ENCODE data around the gene NCAPH2.

The NCAPH2 gene

GRCh38 chr22:50529897-50530579 is 22.0 kb downstream of the NCAPH2 start, which contains the start of gene TYMP:
TSS of gene TYMP (minus strand) at chr22:50530012. CDS start at chr22:50529709, 303 bp downstream.
- CTCF ChIA-PET = interaction anchor here (0.7 to 6.7 kb wide), 3 partner anchors 15 to 33 kb away, joined by 3 to 136 read pairs (median 3); partner anchors contain the start of genes KLHDC7B and SYCE3
- TF ChIP-seq CTCF (IDR thresholded peaks at IDR 0.05; ENCODE audit: control extremely low read depth, extremely low read depth, low read depth, missing control alignments) = no peak
- POLR2A ChIA-PET = interaction anchor here (0.9 kb wide), 1 partner anchor 9 kb away, joined by 4 read pairs; no protein-coding TSS in a partner anchor
- DNase-seq (ENCODE audit: extremely low spot score) = peak; percentile 85

GRCh38 chr22:50530580-50530876 is 22.5 kb downstream of the NCAPH2 start:
- no peak for DNase-seq (ENCODE audit: extremely low spot score)
- ChIA-PET CTCF (no interaction called here), POLR2A (interaction anchor here (0.5 kb wide), 1 partner anchor 30 kb away, joined by 3 read pairs; no protein-coding TSS in a partner anchor)
- no peak for TF ChIP-seq CTCF (IDR thresholded peaks at IDR 0.05; ENCODE audit: control extremely low read depth, extremely low read depth, low read depth, missing control alignments)

- ChIA-PET CTCF (no interaction called here), POLR2A (interaction anchor here (0.5 to 1.5 kb wide), 3 partner anchors 10 to 31 kb away, joined by 3 to 4 read pairs (median 3); partner anchors contain the start of genes LMF2 and NCAPH2)
- DNase-seq (ENCODE audit: extremely low spot score) = peak; percentile 77
- TF ChIP-seq CTCF (IDR thresholded peaks at IDR 0.05; ENCODE audit: control extremely low read depth, extremely low read depth, low read depth, missing control alignments) = no peak
Observed at GRCh38 chr22:50530877-50531545, 23.0 kb downstream of the NCAPH2 start.

- TF ChIP-seq CTCF (IDR thresholded peaks at IDR 0.05; ENCODE audit: control extremely low read depth, extremely low read depth, low read depth, missing control alignments) = no peak
- ChIA-PET POLR2A (interaction anchor here (1.2 to 1.5 kb wide), 2 partner anchors 9 to 24 kb away, joined by 3 to 4 read pairs; partner anchors contain the start of genes LMF2 and NCAPH2), CTCF (interaction anchor here (1.0 kb wide), 1 partner anchor 9 kb away, joined by 3 read pairs; no protein-coding TSS in a partner anchor)
- DNase-seq (ENCODE audit: extremely low spot score) = peak; percentile 73
Observed at GRCh38 chr22:50531546-50531961, 23.5 kb downstream of the NCAPH2 start.

GRCh38 chr22:50531962-50532674 is 24.1 kb downstream of the NCAPH2 start:
- ChIA-PET CTCF (interaction anchor here (0.6 to 1.0 kb wide), 2 partner anchors 8 to 14 kb away, joined by 3 to 4 read pairs; partner anchors contain the start of gene KLHDC7B), POLR2A (interaction anchor here (1.2 to 1.5 kb wide), 2 partner anchors 9 to 24 kb away, joined by 3 to 4 read pairs; partner anchors contain the start of genes LMF2 and NCAPH2)
- no peak for DNase-seq (ENCODE audit: extremely low spot score)
- TF ChIP-seq CTCF (IDR thresholded peaks at IDR 0.05; ENCODE audit: control extremely low read depth, extremely low read depth, low read depth, missing control alignments) = no peak

Data from GM10248 (cell line).